22Rv1 (cell line): ENCODE data around the gene ZNF799.

ENCODE experiments used
- ZFX ChIP-seq: fragments of 450-650 bp; IDR thresholded peaks from 2 replicates; pipeline ENCODE4 v1.6.1; 2017; ENCODE audit warnings: antibody characterized with exemption, borderline replicate concordance
- TF ChIP-seq, protein P1 (sequence below): fragments of 450-650 bp; IDR thresholded peaks from 2 replicates; pipeline ENCODE4 v1.5.1; 2017; ENCODE audit warnings: mild to moderate bottlenecking

DNA sequence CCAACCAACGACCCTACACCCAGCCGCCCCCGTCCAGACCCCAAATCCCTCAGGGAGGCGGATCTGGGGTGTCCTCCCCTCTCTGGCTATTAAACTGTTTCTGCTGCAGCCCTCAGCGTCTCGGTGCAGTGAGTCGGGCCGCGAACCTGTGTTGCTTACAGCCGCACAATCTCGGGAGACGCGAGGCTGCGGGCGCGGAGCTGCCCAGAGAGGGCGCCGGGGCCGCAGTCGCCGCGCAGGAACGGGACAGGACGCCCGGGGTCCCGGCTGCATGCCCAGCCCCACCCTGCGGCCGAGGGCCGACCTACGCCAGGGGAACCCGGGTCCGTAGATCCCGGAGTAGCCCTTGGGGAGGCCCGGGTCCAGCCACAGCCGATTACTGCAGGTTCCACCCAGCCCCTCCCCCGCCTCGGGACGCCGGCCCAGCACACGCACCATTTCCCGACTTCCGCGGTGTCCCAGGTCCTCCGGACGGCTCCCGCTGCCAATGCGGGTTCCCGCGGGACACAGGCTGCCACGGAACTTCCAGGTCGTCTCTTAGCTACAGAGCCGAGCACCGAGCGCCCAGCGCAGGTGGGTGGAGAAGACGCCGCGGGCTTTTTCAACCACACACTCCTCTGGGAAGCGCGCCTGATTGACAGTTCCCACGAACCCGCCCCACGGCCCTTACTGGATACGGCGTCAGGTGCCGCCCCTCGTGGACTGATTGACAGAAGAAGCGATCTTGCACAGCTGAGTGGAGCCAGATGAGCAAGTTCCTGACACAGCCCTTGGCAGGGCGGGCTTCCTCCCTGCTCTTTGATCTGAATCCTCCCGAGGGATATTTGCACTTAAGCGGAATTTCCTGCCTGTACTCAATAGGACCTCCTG is at the start of gene ZNF799:
- TF ChIP-seq ZFX: no peak
- TF ChIP-seq, protein P1, sequence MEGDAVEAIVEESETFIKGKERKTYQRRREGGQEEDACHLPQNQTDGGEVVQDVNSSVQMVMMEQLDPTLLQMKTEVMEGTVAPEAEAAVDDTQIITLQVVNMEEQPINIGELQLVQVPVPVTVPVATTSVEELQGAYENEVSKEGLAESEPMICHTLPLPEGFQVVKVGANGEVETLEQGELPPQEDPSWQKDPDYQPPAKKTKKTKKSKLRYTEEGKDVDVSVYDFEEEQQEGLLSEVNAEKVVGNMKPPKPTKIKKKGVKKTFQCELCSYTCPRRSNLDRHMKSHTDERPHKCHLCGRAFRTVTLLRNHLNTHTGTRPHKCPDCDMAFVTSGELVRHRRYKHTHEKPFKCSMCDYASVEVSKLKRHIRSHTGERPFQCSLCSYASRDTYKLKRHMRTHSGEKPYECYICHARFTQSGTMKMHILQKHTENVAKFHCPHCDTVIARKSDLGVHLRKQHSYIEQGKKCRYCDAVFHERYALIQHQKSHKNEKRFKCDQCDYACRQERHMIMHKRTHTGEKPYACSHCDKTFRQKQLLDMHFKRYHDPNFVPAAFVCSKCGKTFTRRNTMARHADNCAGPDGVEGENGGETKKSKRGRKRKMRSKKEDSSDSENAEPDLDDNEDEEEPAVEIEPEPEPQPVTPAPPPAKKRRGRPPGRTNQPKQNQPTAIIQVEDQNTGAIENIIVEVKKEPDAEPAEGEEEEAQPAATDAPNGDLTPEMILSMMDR: peak; percentile 26
